Uterus (tissue), 2 donors: ENCODE results near the gene MIAT.

Experiments
- POLR2A ChIP-seq, 2 donors: fragments of 450-650 bp; IDR thresholded peaks; one replicate each; pipeline ENCODE4 v1.6.1; 2016; ENCODE audit warnings: antibody characterized with exemption in 2 of 2, mild to moderate bottlenecking in 1 of 2, moderate library complexity in 1 of 2
- TF ChIP-seq, protein P1 (sequence below), 4 experiments: fragments of 200-600 bp in 2 of 4; fragments of 450-650 bp in 2 of 4; sonication (generic) in 2 of 4; IDR thresholded peaks; one replicate each; pipeline ENCODE4 v1.5.1; 2016 to 2019; ENCODE audit warnings: antibody characterized with exemption in 4 of 4, mild to moderate bottlenecking in 2 of 4, moderate library complexity in 1 of 4

DNA sequence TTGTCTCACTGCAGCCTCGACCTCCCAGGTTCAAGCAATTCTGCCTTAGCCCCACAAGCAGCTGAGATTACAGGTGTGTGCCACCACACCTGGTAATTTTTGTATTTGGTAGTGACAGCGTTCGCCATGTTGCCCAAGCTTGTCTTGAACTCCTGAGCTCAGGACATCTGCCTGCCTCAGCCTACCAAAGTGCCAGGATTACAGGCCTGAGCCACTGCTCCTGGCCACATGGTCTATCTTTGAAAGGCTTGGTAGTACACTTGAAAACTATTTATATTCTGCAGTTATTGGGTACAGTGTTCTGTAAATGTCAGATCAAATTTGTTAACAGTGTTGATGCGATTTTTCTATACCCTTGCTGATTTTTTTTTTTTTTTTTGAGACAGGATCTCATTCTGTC, 26.1 kb upstream of the MIAT start:
- TF ChIP-seq, protein P1, sequence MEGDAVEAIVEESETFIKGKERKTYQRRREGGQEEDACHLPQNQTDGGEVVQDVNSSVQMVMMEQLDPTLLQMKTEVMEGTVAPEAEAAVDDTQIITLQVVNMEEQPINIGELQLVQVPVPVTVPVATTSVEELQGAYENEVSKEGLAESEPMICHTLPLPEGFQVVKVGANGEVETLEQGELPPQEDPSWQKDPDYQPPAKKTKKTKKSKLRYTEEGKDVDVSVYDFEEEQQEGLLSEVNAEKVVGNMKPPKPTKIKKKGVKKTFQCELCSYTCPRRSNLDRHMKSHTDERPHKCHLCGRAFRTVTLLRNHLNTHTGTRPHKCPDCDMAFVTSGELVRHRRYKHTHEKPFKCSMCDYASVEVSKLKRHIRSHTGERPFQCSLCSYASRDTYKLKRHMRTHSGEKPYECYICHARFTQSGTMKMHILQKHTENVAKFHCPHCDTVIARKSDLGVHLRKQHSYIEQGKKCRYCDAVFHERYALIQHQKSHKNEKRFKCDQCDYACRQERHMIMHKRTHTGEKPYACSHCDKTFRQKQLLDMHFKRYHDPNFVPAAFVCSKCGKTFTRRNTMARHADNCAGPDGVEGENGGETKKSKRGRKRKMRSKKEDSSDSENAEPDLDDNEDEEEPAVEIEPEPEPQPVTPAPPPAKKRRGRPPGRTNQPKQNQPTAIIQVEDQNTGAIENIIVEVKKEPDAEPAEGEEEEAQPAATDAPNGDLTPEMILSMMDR (IDR thresholded peaks at IDR 0.05) = no peak
- no peak for TF ChIP-seq POLR2A (IDR thresholded peaks at IDR 0.05)
